Cardiac muscle cell (in vitro differentiated cells and primary cell): ENCODE data around the gene FOCAD. TPM values are rescaled to one million over a fixed set of nuclear protein-coding genes. Genes with fewer than 3 reads are reported as not detected.

Experiments
- DNase-seq, 2 donors: peaks; one replicate each; pipeline versions ENCODE4 v3.0.0 to v3.0.0-alpha.2; 2010 to 2017; ENCODE audit warnings: low read depth in 1 of 2, low spot score in 1 of 2
- H3K27ac ChIP-seq: fragments of 200-600 bp; sonication (generic); 2 replicates; pipeline ENCODE4 v1.5.1; 2016
- H3K27me3 ChIP-seq: fragments of 200-600 bp; sonication (generic); 2 replicates; pipeline ENCODE4 v1.6.0; 2016; ENCODE audit warnings: control low read depth
- H3K36me3 ChIP-seq: fragments of 200-600 bp; sonication (generic); 2 replicates; pipeline ENCODE4 v1.5.1; 2016; ENCODE audit warnings: control low read depth
- H3K4me1 ChIP-seq: fragments of 200-600 bp; sonication (generic); 2 replicates; pipeline ENCODE4 v1.8.1; 2017; ENCODE audit warnings: low read depth, mild to moderate bottlenecking, mixed run types
- H3K4me3 ChIP-seq: fragments of 200-600 bp; sonication (generic); 2 replicates; pipeline ENCODE4 v1.5.1; 2016; ENCODE audit warnings: mild to moderate bottlenecking
- H3K9me3 ChIP-seq: fragments of 200-600 bp; sonication (generic); 2 replicates; pipeline ENCODE4 v1.5.1; 2017; ENCODE audit warnings: low read depth, mild to moderate bottlenecking, control low read depth
- polyA plus RNA-seq: library from polyadenylated mRNA; unstranded; fragments of >200 nt; fragmentation: Nextera tagmentation; extraction: Ambion mirVana; gene quantifications from 2 replicates; pipeline ENCODE4 v1.2.1, GENCODE V29; 2016
- total RNA-seq: library from RNA; depleted of rRNA; stranded (reverse); fragments of >200 nt; gene quantifications from 2 replicates; pipeline ENCODE4 v1.2.3, GENCODE V29; 2016
- TF ChIP-seq, protein P1 (sequence below): IDR thresholded peaks from 2 replicates; pipeline ENCODE4 v1.5.1; 2012; ENCODE audit warnings: low read depth, mild to moderate bottlenecking, low read length

Gene FOCAD
- total and polyA plus RNA-seq, 2 experiments from 2014 or later: 32.9 to 57.0 TPM

DNA sequence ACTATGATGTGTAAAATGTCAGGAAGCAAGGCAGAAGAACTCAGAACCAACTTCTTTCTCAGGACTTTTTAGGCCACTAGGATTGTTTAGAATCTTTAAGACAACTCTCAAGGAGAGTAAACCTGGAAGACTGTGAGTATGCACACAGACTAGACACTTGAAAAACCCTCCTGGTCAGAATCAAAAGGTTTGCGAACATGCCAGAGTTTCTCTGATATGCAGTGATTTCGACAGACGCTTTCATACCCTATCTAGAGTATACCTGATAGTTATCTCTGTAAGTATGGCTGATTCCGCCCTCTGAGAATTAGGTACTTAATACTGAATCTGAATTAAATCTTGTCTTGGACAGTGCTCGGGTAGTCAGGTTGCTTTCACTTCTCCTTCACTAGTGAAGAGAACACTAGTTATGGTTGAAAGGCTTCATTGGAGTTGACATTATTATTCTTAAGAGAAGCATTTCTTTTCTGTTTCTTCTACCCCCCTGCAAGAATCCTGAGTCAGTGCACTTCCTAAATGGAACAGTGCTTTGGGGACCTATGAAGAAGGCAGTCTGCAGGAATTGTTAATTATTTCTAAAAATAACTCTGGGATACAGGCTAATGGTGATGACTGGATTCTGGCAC is 189.3 kb downstream of the FOCAD start:
- no peaks in the 10 kb centered on the region for H3K36me3 ChIP-seq
- H3K4me3 ChIP-seq: no peak overlapping the region
- peaks cover 28% of the 10 kb centered on the region for H3K4me1 ChIP-seq
- H3K27ac ChIP-seq: peak overlapping the region; percentile 81
- H3K9me3 ChIP-seq: no peaks in the 10 kb centered on the region
- no peaks in the 10 kb centered on the region for H3K27me3 ChIP-seq
- TF ChIP-seq, protein P1, sequence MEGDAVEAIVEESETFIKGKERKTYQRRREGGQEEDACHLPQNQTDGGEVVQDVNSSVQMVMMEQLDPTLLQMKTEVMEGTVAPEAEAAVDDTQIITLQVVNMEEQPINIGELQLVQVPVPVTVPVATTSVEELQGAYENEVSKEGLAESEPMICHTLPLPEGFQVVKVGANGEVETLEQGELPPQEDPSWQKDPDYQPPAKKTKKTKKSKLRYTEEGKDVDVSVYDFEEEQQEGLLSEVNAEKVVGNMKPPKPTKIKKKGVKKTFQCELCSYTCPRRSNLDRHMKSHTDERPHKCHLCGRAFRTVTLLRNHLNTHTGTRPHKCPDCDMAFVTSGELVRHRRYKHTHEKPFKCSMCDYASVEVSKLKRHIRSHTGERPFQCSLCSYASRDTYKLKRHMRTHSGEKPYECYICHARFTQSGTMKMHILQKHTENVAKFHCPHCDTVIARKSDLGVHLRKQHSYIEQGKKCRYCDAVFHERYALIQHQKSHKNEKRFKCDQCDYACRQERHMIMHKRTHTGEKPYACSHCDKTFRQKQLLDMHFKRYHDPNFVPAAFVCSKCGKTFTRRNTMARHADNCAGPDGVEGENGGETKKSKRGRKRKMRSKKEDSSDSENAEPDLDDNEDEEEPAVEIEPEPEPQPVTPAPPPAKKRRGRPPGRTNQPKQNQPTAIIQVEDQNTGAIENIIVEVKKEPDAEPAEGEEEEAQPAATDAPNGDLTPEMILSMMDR: no peak
- no peak for DNase-seq

DNA sequence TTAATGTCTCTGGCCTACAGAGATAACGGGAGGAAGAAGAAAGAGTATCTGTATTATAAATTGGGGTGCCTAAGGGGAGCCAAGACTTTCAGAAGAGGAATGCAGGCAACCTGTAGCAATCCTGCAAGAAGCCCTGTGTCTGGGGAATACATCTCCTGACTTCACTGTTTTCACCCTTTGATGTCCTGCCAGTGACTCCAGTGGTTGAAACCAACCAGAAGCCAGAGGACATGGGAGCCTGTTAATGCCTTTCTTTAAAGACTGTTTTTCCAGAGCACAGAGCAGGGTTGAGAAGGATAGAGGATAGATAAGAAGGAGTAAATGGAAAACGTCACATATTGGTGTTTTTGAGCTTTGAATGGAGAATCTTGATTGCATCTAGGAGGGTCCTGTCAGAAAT is 196.2 kb downstream of the FOCAD start:
- no peaks in the 10 kb centered on the region for H3K27me3 ChIP-seq
- no peak overlapping the region for H3K4me3 ChIP-seq
- no peaks in the 10 kb centered on the region for H3K4me1 ChIP-seq
- DNase-seq: no peak
- H3K36me3 ChIP-seq: peaks cover 18% of the 10 kb centered on the region
- no peaks in the 10 kb centered on the region for H3K9me3 ChIP-seq
- TF ChIP-seq, protein P1: no peak
- peak overlapping the region; percentile 0 for H3K27ac ChIP-seq

DNA sequence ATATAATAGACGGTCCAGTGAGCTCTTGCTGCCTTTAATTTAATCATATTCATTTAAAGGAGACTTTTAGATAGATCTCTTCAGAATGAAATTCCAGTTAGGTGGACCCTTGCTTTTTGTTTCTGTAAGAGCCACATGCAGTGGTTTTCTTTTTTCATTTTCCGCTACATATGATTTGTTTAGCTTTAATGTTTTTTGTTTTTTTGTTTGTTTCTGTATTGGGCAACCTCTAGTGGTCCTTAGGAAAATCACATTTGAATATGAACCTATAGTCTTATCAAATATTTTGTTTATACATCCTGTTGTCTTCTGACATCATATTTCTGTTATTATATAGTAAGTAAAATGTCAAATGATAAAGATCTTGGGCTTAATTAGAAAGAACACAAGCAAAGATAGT is 196.6 kb downstream of the FOCAD start:
- Histone ChIP-seq H3K36me3 (peaks cover 18% of the 10 kb centered on the region), H3K4me3 (no peak overlapping the region), H3K4me1 (no peaks in the 10 kb centered on the region), H3K9me3 (no peaks in the 10 kb centered on the region), H3K27ac (no peak overlapping the region), H3K27me3 (no peaks in the 10 kb centered on the region)
- TF ChIP-seq, protein P1: no peak
- DNase-seq: no peak

DNA sequence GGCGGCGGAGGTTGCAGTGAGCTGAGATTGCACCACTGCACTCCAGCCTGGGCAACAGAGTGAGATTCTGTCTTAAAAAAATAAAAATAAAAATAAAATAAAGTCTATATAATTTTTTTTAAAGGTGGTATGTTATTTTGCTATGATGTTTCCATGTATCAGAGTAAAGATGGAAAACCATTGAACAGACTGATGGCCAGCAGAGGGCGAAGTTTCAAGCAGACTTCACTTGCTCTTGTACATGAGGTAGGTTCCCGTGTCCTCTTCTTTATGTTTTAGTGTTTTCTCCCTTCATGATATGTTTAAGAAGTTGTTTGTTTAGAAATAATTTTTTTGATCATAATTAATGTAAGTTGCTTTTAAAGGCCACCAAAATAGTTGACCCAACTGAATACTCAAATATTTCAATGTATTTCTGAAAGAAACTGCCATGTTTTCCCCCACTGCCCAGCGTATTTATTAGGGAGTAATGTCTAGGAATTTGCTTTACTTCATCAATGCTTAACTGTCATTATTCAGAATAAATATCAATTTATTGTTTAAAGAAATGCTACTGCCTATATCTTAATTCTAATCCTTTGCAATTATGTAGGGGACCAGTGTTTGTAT is 201.0 kb downstream of the FOCAD start:
- H3K36me3 ChIP-seq: peaks cover 18% of the 10 kb centered on the region
- DNase-seq: peak; percentile 45 to 74
- no peaks in the 10 kb centered on the region for H3K27me3 ChIP-seq
- no peak overlapping the region for H3K4me3 ChIP-seq
- TF ChIP-seq, protein P1: peak; percentile 69
- H3K9me3 ChIP-seq: no peaks in the 10 kb centered on the region
- H3K4me1 ChIP-seq: no peaks in the 10 kb centered on the region
- no peak overlapping the region for H3K27ac ChIP-seq

DNA sequence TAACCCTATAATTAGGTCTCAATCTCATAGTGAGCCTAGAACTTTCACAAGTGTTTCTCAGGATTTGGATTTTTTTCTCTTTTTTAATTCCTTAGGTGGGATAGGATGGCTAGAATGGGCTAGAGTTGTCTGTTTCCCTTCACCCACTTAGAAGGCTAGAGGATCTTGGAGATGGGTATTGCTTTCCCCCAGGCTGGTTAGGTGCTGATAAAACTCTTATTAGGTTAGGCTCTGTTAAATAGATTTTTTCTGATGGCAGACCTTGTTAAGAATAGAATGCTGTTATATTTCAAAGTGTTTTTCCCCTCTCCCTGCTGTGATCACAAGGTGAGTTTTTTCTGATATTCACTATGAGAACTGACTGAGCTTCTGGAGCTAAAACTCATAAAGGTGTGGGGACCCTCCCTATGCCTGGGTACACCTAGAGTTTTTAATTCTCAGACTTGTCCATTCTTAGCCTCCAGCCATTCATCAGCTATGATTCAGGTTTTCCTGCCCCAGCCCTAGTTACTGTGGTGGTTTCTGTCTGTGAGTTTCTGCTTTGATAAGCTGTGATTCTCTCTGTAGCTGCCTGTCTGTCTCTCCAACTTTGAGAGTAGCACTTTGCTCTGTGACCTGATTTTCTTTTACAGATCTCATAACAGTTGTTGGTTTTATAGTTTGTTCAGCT is 215.0 kb downstream of the FOCAD start:
- peaks cover 23% of the 10 kb centered on the region for H3K4me1 ChIP-seq
- H3K4me3 ChIP-seq: no peak overlapping the region
- H3K27ac ChIP-seq: peak overlapping the region; percentile 82
- H3K27me3 ChIP-seq: no peaks in the 10 kb centered on the region
- H3K9me3 ChIP-seq: no peaks in the 10 kb centered on the region
- TF ChIP-seq, protein P1: no peak
- H3K36me3 ChIP-seq: no peaks in the 10 kb centered on the region
- DNase-seq: peak; percentile 10 to 23
